Right lobe of liver (tissue), 4 donors: ENCODE results near the gene CPEB4.

Source experiments
- POLR2A ChIP-seq: fragments of 450-650 bp; IDR thresholded peaks from one replicate; pipeline ENCODE4 v1.6.1; 2017; ENCODE audit warnings: antibody characterized with exemption, mild to moderate bottlenecking
- TF ChIP-seq, protein P1 (sequence below), 4 donors: fragments of 200-600 bp in 3 of 4; fragments of 450-650 bp in 1 of 4; IDR thresholded peaks; one replicate each; pipeline versions ENCODE4 v1.5.1 to v1.8.0; 2016 to 2022; ENCODE audit warnings: antibody characterized with exemption in 4 of 4, mild to moderate bottlenecking in 2 of 4
- donor health status: DM: no; HTN: no; CAD: no.
- donor health status: DM: no; HTN: no; CAD: no.
- donor health status: DM: no; HTN: yes; CAD: no.

GRCh38 chr5:173923218-173924095, 35.3 kb downstream of the CPEB4 start:
- TF ChIP-seq, protein P1, sequence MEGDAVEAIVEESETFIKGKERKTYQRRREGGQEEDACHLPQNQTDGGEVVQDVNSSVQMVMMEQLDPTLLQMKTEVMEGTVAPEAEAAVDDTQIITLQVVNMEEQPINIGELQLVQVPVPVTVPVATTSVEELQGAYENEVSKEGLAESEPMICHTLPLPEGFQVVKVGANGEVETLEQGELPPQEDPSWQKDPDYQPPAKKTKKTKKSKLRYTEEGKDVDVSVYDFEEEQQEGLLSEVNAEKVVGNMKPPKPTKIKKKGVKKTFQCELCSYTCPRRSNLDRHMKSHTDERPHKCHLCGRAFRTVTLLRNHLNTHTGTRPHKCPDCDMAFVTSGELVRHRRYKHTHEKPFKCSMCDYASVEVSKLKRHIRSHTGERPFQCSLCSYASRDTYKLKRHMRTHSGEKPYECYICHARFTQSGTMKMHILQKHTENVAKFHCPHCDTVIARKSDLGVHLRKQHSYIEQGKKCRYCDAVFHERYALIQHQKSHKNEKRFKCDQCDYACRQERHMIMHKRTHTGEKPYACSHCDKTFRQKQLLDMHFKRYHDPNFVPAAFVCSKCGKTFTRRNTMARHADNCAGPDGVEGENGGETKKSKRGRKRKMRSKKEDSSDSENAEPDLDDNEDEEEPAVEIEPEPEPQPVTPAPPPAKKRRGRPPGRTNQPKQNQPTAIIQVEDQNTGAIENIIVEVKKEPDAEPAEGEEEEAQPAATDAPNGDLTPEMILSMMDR (IDR thresholded peaks at IDR 0.05): no peak
- TF ChIP-seq POLR2A: no peak
